Heart left ventricle (tissue), 16 donors: ENCODE measurements around the gene GAK. TPM values are rescaled to one million over a fixed set of nuclear protein-coding genes. Genes with fewer than 3 reads are reported as not detected.
"Not testable (repeated sequence)": the region's sequence is repeated elsewhere in the genome, so short reads cannot be mapped to it uniquely, and the experiment has no call there.

Experiments used
- ATAC-seq, 4 donors: fragments of 200-7000 bp; cut with Tn5 transposase; one replicate each; pipeline ENCODE4 v1.9.1; 2020 to 2022; ENCODE audit warnings: moderate library complexity in 4 of 4, mild to moderate bottlenecking in 3 of 4, moderate number of reproducible peaks in 1 of 4
- DNase-seq, 5 donors: peaks; one replicate each; pipeline ENCODE4 v3.0.0-alpha.2; 2020
- H3K27ac ChIP-seq, 12 donors: fragments of 200-600 bp; sonication (generic) in 4 of 12; one replicate each; pipeline versions ENCODE4 v1.5.0 to v1.8.0; 2016 to 2022; ENCODE audit warnings: mild to moderate bottlenecking in 2 of 12
- H3K27me3 ChIP-seq, 9 donors: fragments of 200-600 bp; sonication (generic) in 2 of 9; one replicate each; pipeline versions ENCODE4 v1.5.1 to v1.8.0; 2016 to 2022; ENCODE audit warnings: mild to moderate bottlenecking in 3 of 9
- H3K36me3 ChIP-seq, 9 donors: fragments of 200-600 bp; sonication (generic) in 2 of 9; one replicate each; pipeline versions ENCODE4 v1.5.0 to v1.8.0; 2018 to 2022; ENCODE audit warnings: mild to moderate bottlenecking in 2 of 9
- H3K4me1 ChIP-seq, 12 donors: fragments of 200-600 bp; sonication (generic) in 4 of 12; one replicate each; pipeline versions ENCODE4 v1.5.0 to v1.8.0; 2016 to 2022; ENCODE audit warnings: mild to moderate bottlenecking in 3 of 12
- H3K4me3 ChIP-seq, 12 donors: fragments of 200-600 bp; sonication (generic) in 4 of 12; one replicate each; pipeline versions ENCODE4 v1.5.0 to v1.8.0; 2017 to 2022; ENCODE audit warnings: mild to moderate bottlenecking in 9 of 12, moderate library complexity in 4 of 12
- H3K9me3 ChIP-seq, 12 donors: fragments of 200-600 bp; sonication (generic) in 4 of 12; one replicate each; pipeline versions ENCODE4 v1.5.0 to v1.8.0; 2016 to 2022; ENCODE audit warnings: mild to moderate bottlenecking in 1 of 12
- CTCF ChIP-seq, 12 donors: fragments of 200-600 bp; sonication (generic) in 4 of 12; IDR thresholded peaks; one replicate each; pipeline versions ENCODE4 v1.5.0 to v1.8.0; 2018 to 2022; ENCODE audit warnings: antibody characterized with exemption in 12 of 12, mild to moderate bottlenecking in 5 of 12
- POLR2A ChIP-seq, 2 donors: fragments of 450-650 bp; IDR thresholded peaks; one replicate each; pipeline ENCODE4 v1.6.1; 2017; ENCODE audit warnings: antibody characterized with exemption in 2 of 2, mild to moderate bottlenecking in 2 of 2, moderate library complexity in 2 of 2
- WGBS, 4 donors: extraction: QIAGEN DNeasy Blood & Tissue Kit in 2 of 4; methylation state at CpG; one replicate each; pipeline versions ENCODE4 v1.1.5 to v1.1.7; 2013 to 2018; 5-methylcytosine and 5-hydroxymethylcytosine counted together
- intact Hi-C, 10 donors: fragments of 100-400 bp; cut with DNase I; formaldehyde crosslinking; loops; one replicate each; pipeline versions ENCODE4 v1.11.1 to v1.14.2; 2022
- polyA plus RNA-seq, 2 donors: library from polyadenylated mRNA; stranded (reverse); fragments of 200-250 nt; gene quantifications; one replicate each; pipeline ENCODE4 v1.2.3, GENCODE V29; 2013
- total RNA-seq, 9 donors: library from RNA; depleted of rRNA in 2 of 9; stranded (reverse); fragments of >200 nt in 2 of 9; fragmentation: NEBNext Ultra II Directional in 3 of 9; extraction: Animal tissue kit (Norgen Biotek cat#: 25700) in 3 of 9; gene quantifications; one replicate each; pipeline versions ENCODE4 v1.1.0 to v1.2.4, GENCODE V29; 2016 to 2023
- donor health status: ischemic (EF 13 %, LVEDD 7.1; RV severe dilation, severe dysfunction).
- donor health status: healthy with polysubstance abuse.
- donor health status: DM: no; HTN: yes; CAD: no.
- donor health status: DM: no; HTN: no; CAD: no.
- donor health status: ischemic (EF 25% LVEDD 6.9; RV normal size, moderate dysfunction).
- donor health status: ischemic (EF 25% LVEDD 5.7; RV mildly dilated, moderate dysfunction).
- donor health status: healthy.
- donor health status: DM: yes; HTN: yes; CAD: no.
- donor health status: ischemic (EF 35%, LVEDD 5.7; RV mildly dilated, moderate dysfunction).
- donor health status: nonischemic (EF 11% LVEDD 7.7; RV severe dilation, severe dysfunction).
- donor health status: DM: yes; HTN: yes; CAD: no.
- donor health status: PGD.
- donor health status: ischemic (EF 29% LVEDD 5.4; RV normal size, mild dysfunction).
- donor health status: nonischemic (EF 23%, LVEDD 6.1; RV moderate dilation, normal function).

Gene GAK
- total and polyA plus RNA-seq, 11 donors: 22.8 to 55.1 (median 33.8) TPM

- peaks cover 0 to 43% (median 13%) of the 10 kb centered on the region in 12 donors for H3K4me1 ChIP-seq
- WGBS, 4 donors: 71 to 73% (median 72%) methylated on average over 18 of the region's 18 CpGs
- no peaks in the 10 kb centered on the region for H3K27me3 ChIP-seq
- DNase-seq: no peak
- peaks cover 0 to 5% (median 0%) of the 10 kb centered on the region in 9 donors for H3K36me3 ChIP-seq
- TF ChIP-seq POLR2A (IDR thresholded peaks at IDR 0.05) (no peak), CTCF (IDR thresholded peaks at IDR 0.05) (no peak)
- ATAC-seq: peak in 3 of 4 donors; percentile 33 to 47 (median 44)
- no peaks in the 10 kb centered on the region for H3K9me3 ChIP-seq
- no peak overlapping the region for H3K27ac ChIP-seq
- intact Hi-C loops: no loop called here
- H3K4me3 ChIP-seq: no peak overlapping the region
Observed at GRCh38 chr4:924107-925096, 7.7 kb downstream of the GAK start.

DNA sequence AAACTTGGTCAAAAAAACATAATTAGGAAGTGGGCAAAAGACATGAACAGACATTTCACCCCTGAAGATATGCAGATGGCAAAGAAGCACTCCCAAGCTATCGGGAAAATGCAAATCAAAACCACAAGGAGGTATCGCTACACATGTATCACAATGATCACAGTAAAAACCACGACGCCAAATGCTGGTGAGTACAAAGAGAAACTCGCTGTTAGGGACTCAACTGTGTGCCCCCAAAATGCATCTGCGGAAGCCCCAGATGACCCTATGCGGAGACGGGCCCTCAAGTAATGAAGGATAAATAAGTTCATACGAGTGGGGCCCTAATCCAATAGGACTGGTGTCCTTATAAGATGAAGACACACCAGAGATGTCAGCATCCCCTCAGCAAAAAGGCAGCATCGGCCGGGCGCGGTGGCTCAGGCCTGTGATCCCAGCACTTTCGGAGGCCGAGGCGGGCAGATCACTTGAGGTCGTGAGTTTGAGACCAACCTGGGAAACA lies 10.2 kb downstream of the GAK start:
- ATAC-seq (no peak), DNase-seq (no peak)
- Histone ChIP-seq H3K36me3 (peaks cover 0 to 5% (median 0%) of the 10 kb centered on the region in 9 donors), H3K4me1 (peaks cover 0 to 38% (median 6%) of the 10 kb centered on the region in 12 donors), H3K9me3 (peaks cover 0 to 7% (median 0%) of the 10 kb centered on the region in 12 donors), H3K4me3 (no peak overlapping the region), H3K27ac (no peak overlapping the region), H3K27me3 (no peaks in the 10 kb centered on the region)
- WGBS, 4 donors: 94 to 96% (median 95%) methylated on average over 17 of the region's 17 CpGs
- TF ChIP-seq CTCF (IDR thresholded peaks at IDR 0.05) (no peak), POLR2A (IDR thresholded peaks at IDR 0.05) (no peak)
- intact Hi-C loops: no loop called here

GRCh38 chr4:919004-919680 lies 13.0 kb downstream of the GAK start:
- H3K27me3 ChIP-seq, H3K4me3 ChIP-seq, intact Hi-C loops, H3K27ac ChIP-seq, H3K36me3 ChIP-seq, H3K9me3 ChIP-seq, ATAC-seq: not testable (repeated sequence)
- peaks cover 0 to 27% (median 0%) of the 10 kb centered on the region in 12 donors for H3K4me1 ChIP-seq
- 84 to 98% (median 93%) methylated on average over 12 to 15 of the region's 15 CpGs for WGBS, 4 donors
- DNase-seq: peak in 1 of 5 donors; percentile 19

DNA sequence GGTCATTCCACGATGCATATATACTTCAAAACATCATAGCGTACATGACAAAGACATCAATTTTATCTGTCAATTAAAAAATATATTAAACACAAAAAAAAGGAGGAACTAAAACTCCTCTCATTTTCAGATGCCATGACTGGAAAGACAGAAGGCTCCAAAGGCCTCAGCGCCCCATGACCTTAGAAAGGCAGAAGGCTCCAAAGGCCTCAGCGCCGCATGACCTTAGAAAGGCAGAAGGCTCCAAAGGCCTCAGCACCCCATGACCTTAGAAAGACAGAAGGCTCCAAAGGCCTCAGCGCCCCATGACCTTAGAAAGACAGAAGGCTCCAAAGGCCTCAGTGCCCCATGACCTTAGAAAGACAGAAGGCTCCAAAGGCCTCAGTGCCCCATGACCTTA lies 13.5 kb downstream of the GAK start:
- H3K36me3 ChIP-seq, H3K27ac ChIP-seq, H3K4me3 ChIP-seq, DNase-seq, ATAC-seq, H3K27me3 ChIP-seq, H3K9me3 ChIP-seq, intact Hi-C loops: not testable (repeated sequence)
- WGBS, 4 donors: 82 to 94% (median 89%) methylated on average over 6 of the region's 6 CpGs
- H3K4me1 ChIP-seq: peaks cover 0 to 26% (median 0%) of the 10 kb centered on the region in 12 donors

- Histone ChIP-seq H3K4me1 (peaks cover 0 to 22% (median 0%) of the 10 kb centered on the region in 12 donors), H3K9me3 (peaks cover 0 to 7% (median 0%) of the 10 kb centered on the region in 12 donors), H3K4me3 (no peak overlapping the region), H3K36me3 (peaks cover 0 to 5% (median 2%) of the 10 kb centered on the region in 9 donors), H3K27me3 (no peaks in the 10 kb centered on the region), H3K27ac (no peak overlapping the region)
- DNase-seq: no peak
- TF ChIP-seq CTCF (IDR thresholded peaks at IDR 0.05) (no peak), POLR2A (IDR thresholded peaks at IDR 0.05) (no peak)
- no peak for ATAC-seq
- 98% methylated on average over 2 of the region's 2 CpGs for WGBS, 4 donors
- intact Hi-C loops: no loop called here
Observed at GRCh38 chr4:917992-918391, 14.1 kb downstream of the GAK start.
